Right lobe of liver (tissue), 6 donors: ENCODE measurements around the gene PWWP2A. TPM values are rescaled to one million over a fixed set of nuclear protein-coding genes. Genes with fewer than 3 reads are reported as not detected.
A peak's percentile ranks its signal among the peaks of the same experiment; 100 is the strongest.

ENCODE experiments used
- ATAC-seq, 4 donors: fragments of 200-7000 bp; cut with Tn5 transposase; one replicate each; pipeline ENCODE4 v1.9.1; 2020; ENCODE audit warnings: mild to moderate bottlenecking in 4 of 4, moderate library complexity in 4 of 4
- DNase-seq, 3 donors: peaks; one replicate each; pipeline ENCODE4 v3.0.0-alpha.2; 2020
- H3K27ac ChIP-seq, 3 donors: fragments of 200-600 bp; one replicate each; pipeline ENCODE4 v1.8.0; 2022
- H3K27me3 ChIP-seq, 2 donors: fragments of 200-600 bp; one replicate each; pipeline ENCODE4 v1.8.0; 2022
- H3K36me3 ChIP-seq, 4 donors: fragments of 200-600 bp; sonication (generic) in 1 of 4; one replicate each; pipeline versions ENCODE4 v1.5.1 to v1.8.0; 2017 to 2022; ENCODE audit warnings: control low read depth in 1 of 4
- H3K4me1 ChIP-seq, 4 donors: fragments of 200-600 bp; sonication (generic) in 1 of 4; one replicate each; pipeline versions ENCODE4 v1.5.1 to v1.8.0; 2017 to 2022; ENCODE audit warnings: control low read depth in 1 of 4
- H3K4me3 ChIP-seq, 3 donors: fragments of 200-600 bp; one replicate each; pipeline ENCODE4 v1.8.0; 2022
- H3K9me3 ChIP-seq, 4 donors: fragments of 200-600 bp; sonication (generic) in 1 of 4; one replicate each; pipeline versions ENCODE4 v1.5.1 to v1.8.0; 2017 to 2022; ENCODE audit warnings: control low read depth in 1 of 4
- POLR2A ChIP-seq: fragments of 450-650 bp; IDR thresholded peaks from one replicate; pipeline ENCODE4 v1.6.1; 2017; ENCODE audit warnings: antibody characterized with exemption, mild to moderate bottlenecking
- WGBS: methylation state at CpG from one replicate; pipeline ENCODE4 v1.1.6; 2018; ENCODE audit warnings: low coverage, low lambda C conversion rate; ENCODE audit not compliant: insufficient coverage; ENCODE audit errors: missing lambda C conversion rate; 5-methylcytosine and 5-hydroxymethylcytosine counted together
- intact Hi-C, 2 donors: fragments of 100-400 bp; cut with DNase I; formaldehyde crosslinking; loops; one replicate each; pipeline versions ENCODE4 v1.11.2 to v1.14.1; 2022
- long read RNA-seq: library from polyadenylated mRNA; unstranded; transcript quantifications from one replicate; pipeline ENCODE4 v2.0.0, GENCODE V29; 2019
- total RNA-seq, 6 experiments: library from RNA; depleted of rRNA in 2 of 6; stranded (reverse); fragments of >200 nt in 2 of 6; fragmentation: NEBNext Ultra II Directional in 3 of 6; extraction: Animal tissue kit (Norgen Biotek cat#: 25700) in 3 of 6; gene quantifications; one replicate each; pipeline versions ENCODE4 v1.1.0 to v1.2.4, GENCODE V29; 2016 to 2023
- TF ChIP-seq, protein P1 (sequence below), 4 donors: fragments of 200-600 bp in 3 of 4; fragments of 450-650 bp in 1 of 4; IDR thresholded peaks; one replicate each; pipeline versions ENCODE4 v1.5.1 to v1.8.0; 2016 to 2022; ENCODE audit warnings: antibody characterized with exemption in 4 of 4, mild to moderate bottlenecking in 2 of 4
- donor health status: DM: no; HTN: yes; CAD: no.
- donor health status: DM: no; HTN: no; CAD: no.
- donor health status: DM: no; HTN: no; CAD: no.
- donor health status: DM: no; HTN: yes; CAD: no.
- donor health status: DM: no; HTN: yes; CAD: no.

PWWP2A gene
- 10 to 100 TPM in 3 of 6 experiments, 1 to 10 TPM in 3; 7.4 to 11.8 (median 9.6) TPM for total RNA-seq
- long read RNA-seq, partial matches to known transcripts = 0 of 1 reads
- long read RNA-seq, other reads (novel, unspliced or antisense) = 1 of 1 reads

GRCh38 chr5:160119142-160119904 lies at the start of gene PWWP2A:
PWWP2A (minus strand) TSS chr5:160119450; CDS start chr5:160119388, 62 bp downstream.
- intact Hi-C loops = no loop called here
- peak within 1 kb of the TSS; percentile 93 to 96 (median 96) for H3K27ac ChIP-seq
- no peaks in the 10 kb centered on the region for H3K9me3 ChIP-seq
- ATAC-seq (peak; percentile 94 to 97 (median 94)), DNase-seq (peak; percentile 98 to 100 (median 99))
- 0% methylated on average over 10 of the region's 55 CpGs for WGBS
- no peaks in the 10 kb centered on the region for H3K27me3 ChIP-seq
- peak within 1 kb of the TSS; percentile 90 to 98 (median 94) for H3K4me3 ChIP-seq
- peaks cover 0 to 13% (median 3%) of the 10 kb centered on the region in 4 donors for H3K36me3 ChIP-seq
- TF ChIP-seq, protein P1, sequence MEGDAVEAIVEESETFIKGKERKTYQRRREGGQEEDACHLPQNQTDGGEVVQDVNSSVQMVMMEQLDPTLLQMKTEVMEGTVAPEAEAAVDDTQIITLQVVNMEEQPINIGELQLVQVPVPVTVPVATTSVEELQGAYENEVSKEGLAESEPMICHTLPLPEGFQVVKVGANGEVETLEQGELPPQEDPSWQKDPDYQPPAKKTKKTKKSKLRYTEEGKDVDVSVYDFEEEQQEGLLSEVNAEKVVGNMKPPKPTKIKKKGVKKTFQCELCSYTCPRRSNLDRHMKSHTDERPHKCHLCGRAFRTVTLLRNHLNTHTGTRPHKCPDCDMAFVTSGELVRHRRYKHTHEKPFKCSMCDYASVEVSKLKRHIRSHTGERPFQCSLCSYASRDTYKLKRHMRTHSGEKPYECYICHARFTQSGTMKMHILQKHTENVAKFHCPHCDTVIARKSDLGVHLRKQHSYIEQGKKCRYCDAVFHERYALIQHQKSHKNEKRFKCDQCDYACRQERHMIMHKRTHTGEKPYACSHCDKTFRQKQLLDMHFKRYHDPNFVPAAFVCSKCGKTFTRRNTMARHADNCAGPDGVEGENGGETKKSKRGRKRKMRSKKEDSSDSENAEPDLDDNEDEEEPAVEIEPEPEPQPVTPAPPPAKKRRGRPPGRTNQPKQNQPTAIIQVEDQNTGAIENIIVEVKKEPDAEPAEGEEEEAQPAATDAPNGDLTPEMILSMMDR (IDR thresholded peaks at IDR 0.05) = peak in 1 of 4 donors; percentile 8
- TF ChIP-seq POLR2A = peak; percentile 88
- H3K4me1 ChIP-seq = no peaks in the 10 kb centered on the region

- Histone ChIP-seq H3K4me1 (no peaks in the 10 kb centered on the region), H3K36me3 (no peaks in the 10 kb centered on the region), H3K9me3 (no peaks in the 10 kb centered on the region), H3K4me3 (no peak overlapping the region), H3K27ac (no peak overlapping the region), H3K27me3 (no peaks in the 10 kb centered on the region)
- ATAC-seq (no peak), DNase-seq (peak in 1 of 3 donors; percentile 6)
- intact Hi-C loops = no loop called here
- TF ChIP-seq, protein P1 (IDR thresholded peaks at IDR 0.05) = no peak
- no peak for TF ChIP-seq POLR2A
- WGBS = 57% methylated on average over 3 of the region's 3 CpGs
These were observed 48.4 kb upstream of the PWWP2A start for GRCh38 chr5:160167624-160168165.

- intact Hi-C loops = no loop called here
- TF ChIP-seq, protein P1 (IDR thresholded peaks at IDR 0.05) = no peak
- no peak for TF ChIP-seq POLR2A
- Histone ChIP-seq H3K4me1 (no peaks in the 10 kb centered on the region), H3K27me3 (no peaks in the 10 kb centered on the region), H3K36me3 (no peaks in the 10 kb centered on the region), H3K9me3 (no peaks in the 10 kb centered on the region), H3K4me3 (no peak overlapping the region), H3K27ac (no peak overlapping the region)
- DNase-seq (no peak), ATAC-seq (no peak)
- WGBS = 56% methylated on average over 9 of the region's 10 CpGs
These were observed 47.8 kb upstream of the PWWP2A start for GRCh38 chr5:160166973-160167623.

DNA sequence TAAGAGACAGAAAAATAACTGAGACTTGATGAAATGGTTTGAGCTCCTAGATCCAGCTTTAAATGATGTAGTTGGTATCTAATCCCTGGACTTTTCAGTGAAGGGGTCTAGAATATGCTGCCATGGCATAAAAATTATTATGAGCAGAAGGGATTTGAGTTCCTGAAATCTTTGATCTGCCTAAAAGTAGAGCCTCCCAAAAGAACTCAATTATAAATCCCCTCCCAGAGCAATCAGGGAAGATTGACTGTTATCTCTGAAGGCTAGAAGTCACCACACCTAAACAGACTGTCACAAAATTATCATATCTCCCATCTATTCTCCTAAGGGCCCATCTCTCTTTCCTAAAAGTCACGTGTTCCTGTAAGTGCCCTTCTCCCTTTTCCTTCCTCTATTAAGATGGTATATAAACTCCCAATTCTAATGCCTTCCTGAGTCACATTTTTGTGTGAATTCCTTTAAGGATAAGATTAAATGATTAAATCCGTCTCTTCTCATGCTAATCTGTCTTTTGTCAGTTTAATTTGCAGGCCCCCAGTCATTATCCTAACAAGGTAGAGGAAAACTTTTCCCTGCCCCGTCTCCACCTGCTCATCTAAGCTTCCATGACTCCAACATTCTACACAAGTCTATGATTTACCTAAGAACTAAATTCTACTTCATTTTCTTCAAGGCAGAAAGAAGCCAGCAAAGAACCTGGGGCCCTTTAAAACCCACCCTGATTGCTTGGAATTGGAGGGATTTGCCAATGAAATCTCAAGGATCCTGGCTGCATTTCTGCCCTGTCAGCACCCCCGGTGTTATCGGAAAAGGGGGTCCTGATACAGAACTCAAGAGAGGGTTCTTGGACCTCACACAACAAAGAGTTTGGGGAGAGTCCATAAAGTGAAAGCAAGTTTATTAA lies 47.1 kb upstream of the PWWP2A start:
- no peak for TF ChIP-seq POLR2A
- TF ChIP-seq, protein P1 (IDR thresholded peaks at IDR 0.05) = no peak
- intact Hi-C loops = no loop called here
- H3K27ac ChIP-seq = no peak overlapping the region
- H3K9me3 ChIP-seq = no peaks in the 10 kb centered on the region
- H3K4me3 ChIP-seq = no peak overlapping the region
- no peak for ATAC-seq
- no peaks in the 10 kb centered on the region for H3K4me1 ChIP-seq
- no peak for DNase-seq
- H3K36me3 ChIP-seq = no peaks in the 10 kb centered on the region
- no peaks in the 10 kb centered on the region for H3K27me3 ChIP-seq
- 47% methylated on average over 5 of the region's 5 CpGs for WGBS
